ENCODE measurements around the gene AKAP9.

DNA sequence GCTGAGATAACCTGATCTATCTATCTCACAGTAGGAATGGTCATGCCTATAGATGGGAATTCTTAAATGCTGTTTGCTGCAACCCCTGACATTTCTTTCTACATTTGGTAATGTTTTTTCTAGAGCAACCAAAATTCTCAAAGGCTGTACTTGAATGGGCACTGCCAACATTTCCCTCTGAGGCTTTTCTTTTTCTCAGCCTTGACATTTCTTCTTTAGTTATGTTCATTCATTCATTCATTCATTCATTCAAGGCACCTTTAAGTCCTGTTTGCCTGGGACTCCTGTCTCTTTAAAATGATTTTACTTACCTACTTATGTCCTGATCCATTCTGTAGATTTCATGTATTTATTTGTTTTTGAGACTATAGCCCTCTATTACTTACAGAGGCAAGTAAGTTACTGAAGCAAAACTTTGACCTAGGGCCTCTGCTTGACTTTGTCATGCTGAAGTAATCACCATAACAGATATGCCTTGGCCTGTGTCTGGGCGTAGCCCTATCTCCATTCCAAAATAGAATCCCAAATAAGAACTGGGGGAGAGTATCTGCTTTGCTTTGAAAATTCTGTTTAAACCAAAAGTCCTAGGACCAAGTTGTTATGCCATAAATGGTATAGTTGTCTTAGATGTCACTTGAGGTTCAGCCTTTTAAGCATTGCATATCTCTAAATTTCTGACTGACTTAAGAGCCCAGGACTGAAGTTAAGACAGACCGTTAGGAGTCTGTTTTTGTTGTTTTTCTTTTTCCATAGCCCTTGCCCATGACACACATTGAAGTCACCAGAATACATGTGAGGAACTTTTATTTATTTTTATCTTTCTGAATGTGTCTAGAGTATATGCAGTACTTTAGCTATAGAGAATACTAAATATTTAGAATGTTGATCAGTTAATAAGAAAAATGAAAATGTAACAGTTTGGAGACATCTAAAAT, 59.2 kb downstream of the AKAP9 start:
- TF ChIP-seq POLR2A (IDR thresholded peaks at IDR 0.05) = no peak
- TF ChIP-seq, protein P1, sequence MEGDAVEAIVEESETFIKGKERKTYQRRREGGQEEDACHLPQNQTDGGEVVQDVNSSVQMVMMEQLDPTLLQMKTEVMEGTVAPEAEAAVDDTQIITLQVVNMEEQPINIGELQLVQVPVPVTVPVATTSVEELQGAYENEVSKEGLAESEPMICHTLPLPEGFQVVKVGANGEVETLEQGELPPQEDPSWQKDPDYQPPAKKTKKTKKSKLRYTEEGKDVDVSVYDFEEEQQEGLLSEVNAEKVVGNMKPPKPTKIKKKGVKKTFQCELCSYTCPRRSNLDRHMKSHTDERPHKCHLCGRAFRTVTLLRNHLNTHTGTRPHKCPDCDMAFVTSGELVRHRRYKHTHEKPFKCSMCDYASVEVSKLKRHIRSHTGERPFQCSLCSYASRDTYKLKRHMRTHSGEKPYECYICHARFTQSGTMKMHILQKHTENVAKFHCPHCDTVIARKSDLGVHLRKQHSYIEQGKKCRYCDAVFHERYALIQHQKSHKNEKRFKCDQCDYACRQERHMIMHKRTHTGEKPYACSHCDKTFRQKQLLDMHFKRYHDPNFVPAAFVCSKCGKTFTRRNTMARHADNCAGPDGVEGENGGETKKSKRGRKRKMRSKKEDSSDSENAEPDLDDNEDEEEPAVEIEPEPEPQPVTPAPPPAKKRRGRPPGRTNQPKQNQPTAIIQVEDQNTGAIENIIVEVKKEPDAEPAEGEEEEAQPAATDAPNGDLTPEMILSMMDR (IDR thresholded peaks at IDR 0.05) = no peak

Data from uterus (tissue), 2 donors.